ENCODE measurements around the gene LEKR1.

Gene LEKR1

GRCh38 chr3:156919818-156920217, 93.7 kb downstream of the LEKR1 start:
- no peaks in the 10 kb centered on the region for H3K36me3 ChIP-seq (ENCODE audit: control insufficient read depth in 2 of 2, insufficient read depth in 2 of 2, low read length in 2 of 2)
- no peaks in the 10 kb centered on the region for H3K4me1 ChIP-seq (ENCODE audit: control insufficient read depth in 2 of 2, insufficient read depth in 2 of 2, low read length in 2 of 2)
- no peak overlapping the region for H3K9ac ChIP-seq (ENCODE audit: low read depth in 1 of 2, low read length in 2 of 2)
- no peaks in the 10 kb centered on the region for H3K9me3 ChIP-seq (ENCODE audit: control insufficient read depth in 2 of 2, low read length in 2 of 2)
- no peak overlapping the region for H3K27ac ChIP-seq (ENCODE audit: low read depth in 2 of 2, low read length in 2 of 2)
- no peaks in the 10 kb centered on the region for H3K27me3 ChIP-seq (ENCODE audit: control insufficient read depth in 2 of 2, insufficient read depth in 2 of 2, low read length in 2 of 2)
- H3K4me3 ChIP-seq (ENCODE audit: low read length in 2 of 2), result no peak overlapping the region

GRCh38 chr3:156920399-156920798, 94.2 kb downstream of the LEKR1 start:
- Histone ChIP-seq H3K4me1 (ENCODE audit: control insufficient read depth in 2 of 2, insufficient read depth in 2 of 2, low read length in 2 of 2) (no peaks in the 10 kb centered on the region), H3K36me3 (ENCODE audit: control insufficient read depth in 2 of 2, insufficient read depth in 2 of 2, low read length in 2 of 2) (no peaks in the 10 kb centered on the region), H3K27me3 (ENCODE audit: control insufficient read depth in 2 of 2, insufficient read depth in 2 of 2, low read length in 2 of 2) (no peaks in the 10 kb centered on the region), H3K9me3 (ENCODE audit: control insufficient read depth in 2 of 2, low read length in 2 of 2) (no peaks in the 10 kb centered on the region), H3K9ac (ENCODE audit: low read depth in 1 of 2, low read length in 2 of 2) (no peak overlapping the region), H3K4me3 (ENCODE audit: low read length in 2 of 2) (no peak overlapping the region), H3K27ac (ENCODE audit: low read depth in 2 of 2, low read length in 2 of 2) (no peak overlapping the region)

- no peak overlapping the region for H3K9ac ChIP-seq (ENCODE audit: low read depth in 1 of 2, low read length in 2 of 2)
- peaks cover 0 to 5% of the 10 kb centered on the region in 2 donors for H3K9me3 ChIP-seq (ENCODE audit: control insufficient read depth in 2 of 2, low read length in 2 of 2)
- H3K4me3 ChIP-seq (ENCODE audit: low read length in 2 of 2), result no peak overlapping the region
- H3K36me3 ChIP-seq (ENCODE audit: control insufficient read depth in 2 of 2, insufficient read depth in 2 of 2, low read length in 2 of 2), result no peaks in the 10 kb centered on the region
- H3K4me1 ChIP-seq (ENCODE audit: control insufficient read depth in 2 of 2, insufficient read depth in 2 of 2, low read length in 2 of 2), result no peaks in the 10 kb centered on the region
- H3K27me3 ChIP-seq (ENCODE audit: control insufficient read depth in 2 of 2, insufficient read depth in 2 of 2, low read length in 2 of 2), result no peaks in the 10 kb centered on the region
- H3K27ac ChIP-seq (ENCODE audit: low read depth in 2 of 2, low read length in 2 of 2), result no peak overlapping the region
Measured at GRCh38 chr3:156923349-156923748, 97.2 kb downstream of the LEKR1 start.

DNA sequence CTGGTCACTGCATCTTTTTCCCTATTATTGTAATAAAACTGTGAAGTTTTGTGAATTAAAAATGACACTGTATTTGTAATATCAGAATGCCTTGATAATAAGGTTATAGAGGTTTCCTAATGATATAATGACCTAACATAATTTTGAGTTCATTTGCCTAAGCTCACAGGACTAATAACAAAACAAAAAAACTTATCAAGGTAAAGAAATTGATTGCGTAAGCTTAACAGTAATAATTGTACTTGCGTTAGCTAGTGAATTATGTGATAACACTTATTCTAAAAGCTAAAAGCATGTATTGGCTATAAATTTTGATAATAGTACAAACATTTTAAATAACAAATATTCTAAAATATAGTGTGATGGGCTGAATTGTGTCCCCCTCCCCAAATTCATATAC, 112.6 kb downstream of the LEKR1 start:
- H3K9ac ChIP-seq (ENCODE audit: low read depth in 1 of 2, low read length in 2 of 2), result no peak overlapping the region
- no peak overlapping the region for H3K27ac ChIP-seq (ENCODE audit: low read depth in 2 of 2, low read length in 2 of 2)
- H3K9me3 ChIP-seq (ENCODE audit: control insufficient read depth in 2 of 2, low read length in 2 of 2), result no peaks in the 10 kb centered on the region
- H3K27me3 ChIP-seq (ENCODE audit: control insufficient read depth in 2 of 2, insufficient read depth in 2 of 2, low read length in 2 of 2), result no peaks in the 10 kb centered on the region
- no peaks in the 10 kb centered on the region for H3K4me1 ChIP-seq (ENCODE audit: control insufficient read depth in 2 of 2, insufficient read depth in 2 of 2, low read length in 2 of 2)
- no peaks in the 10 kb centered on the region for H3K36me3 ChIP-seq (ENCODE audit: control insufficient read depth in 2 of 2, insufficient read depth in 2 of 2, low read length in 2 of 2)
- H3K4me3 ChIP-seq (ENCODE audit: low read length in 2 of 2), result no peak overlapping the region

- Histone ChIP-seq H3K4me1 (ENCODE audit: control insufficient read depth in 2 of 2, insufficient read depth in 2 of 2, low read length in 2 of 2) (no peaks in the 10 kb centered on the region), H3K4me3 (ENCODE audit: low read length in 2 of 2) (no peak overlapping the region), H3K27ac (ENCODE audit: low read depth in 2 of 2, low read length in 2 of 2) (no peak overlapping the region), H3K9ac (ENCODE audit: low read depth in 1 of 2, low read length in 2 of 2) (no peak overlapping the region), H3K9me3 (ENCODE audit: control insufficient read depth in 2 of 2, low read length in 2 of 2) (no peaks in the 10 kb centered on the region), H3K27me3 (ENCODE audit: control insufficient read depth in 2 of 2, insufficient read depth in 2 of 2, low read length in 2 of 2) (no peaks in the 10 kb centered on the region), H3K36me3 (ENCODE audit: control insufficient read depth in 2 of 2, insufficient read depth in 2 of 2, low read length in 2 of 2) (no peaks in the 10 kb centered on the region)
Measured at GRCh38 chr3:156939315-156939714, 113.2 kb downstream of the LEKR1 start.

- no peaks in the 10 kb centered on the region for H3K36me3 ChIP-seq (ENCODE audit: control insufficient read depth in 2 of 2, insufficient read depth in 2 of 2, low read length in 2 of 2)
- H3K4me1 ChIP-seq (ENCODE audit: control insufficient read depth in 2 of 2, insufficient read depth in 2 of 2, low read length in 2 of 2), result no peaks in the 10 kb centered on the region
- H3K9ac ChIP-seq (ENCODE audit: low read depth in 1 of 2, low read length in 2 of 2), result no peak overlapping the region
- no peaks in the 10 kb centered on the region for H3K9me3 ChIP-seq (ENCODE audit: control insufficient read depth in 2 of 2, low read length in 2 of 2)
- H3K4me3 ChIP-seq (ENCODE audit: low read length in 2 of 2), result no peak overlapping the region
- H3K27ac ChIP-seq (ENCODE audit: low read depth in 2 of 2, low read length in 2 of 2), result no peak overlapping the region
- H3K27me3 ChIP-seq (ENCODE audit: control insufficient read depth in 2 of 2, insufficient read depth in 2 of 2, low read length in 2 of 2), result no peaks in the 10 kb centered on the region
Measured at GRCh38 chr3:156941311-156941710, 115.2 kb downstream of the LEKR1 start.

DNA sequence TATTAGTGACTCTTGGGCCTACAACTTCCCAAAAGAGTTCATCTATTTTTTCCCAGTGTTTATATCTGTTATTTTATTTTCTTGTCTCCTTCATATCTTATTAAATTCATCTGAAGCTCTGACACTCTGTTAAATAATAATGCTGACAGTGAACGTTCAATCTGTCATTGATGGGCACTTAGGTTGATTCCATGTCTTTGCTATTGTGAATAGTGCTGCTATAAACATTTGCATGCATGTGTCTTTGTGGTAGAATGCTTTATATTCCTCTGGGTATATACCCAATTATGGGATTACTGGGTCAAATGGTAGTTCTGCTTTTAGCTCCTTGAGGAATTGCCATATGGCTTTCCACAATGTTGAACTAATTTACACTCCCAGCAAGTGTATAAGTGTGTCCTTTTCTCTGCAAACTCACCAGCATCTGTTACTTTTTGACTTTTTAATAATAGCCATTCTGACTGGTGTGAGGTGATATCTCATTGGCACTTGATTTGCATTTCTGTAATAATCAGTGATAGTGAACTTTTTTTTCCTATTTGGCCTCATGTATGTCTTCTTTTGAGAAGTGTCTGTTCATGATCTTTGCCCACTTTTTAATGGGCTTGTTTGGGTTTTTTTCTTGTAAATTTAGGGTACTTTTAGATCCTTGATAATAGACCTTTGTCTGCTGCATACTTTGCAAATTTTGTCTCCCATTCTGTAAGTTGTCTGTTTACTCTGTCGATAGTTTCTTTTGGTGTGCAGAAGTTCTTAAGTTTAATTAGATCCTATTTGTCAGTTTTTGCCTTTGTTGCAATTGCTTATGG, 122.5 kb downstream of the LEKR1 start:
- Histone ChIP-seq H3K27me3 (ENCODE audit: control insufficient read depth in 2 of 2, insufficient read depth in 2 of 2, low read length in 2 of 2) (peaks cover 0 to 3% of the 10 kb centered on the region in 2 donors), H3K36me3 (ENCODE audit: control insufficient read depth in 2 of 2, insufficient read depth in 2 of 2, low read length in 2 of 2) (no peaks in the 10 kb centered on the region), H3K4me3 (ENCODE audit: low read length in 2 of 2) (no peak overlapping the region), H3K4me1 (ENCODE audit: control insufficient read depth in 2 of 2, insufficient read depth in 2 of 2, low read length in 2 of 2) (no peaks in the 10 kb centered on the region), H3K27ac (ENCODE audit: low read depth in 2 of 2, low read length in 2 of 2) (no peak overlapping the region), H3K9ac (ENCODE audit: low read depth in 1 of 2, low read length in 2 of 2) (no peak overlapping the region), H3K9me3 (ENCODE audit: control insufficient read depth in 2 of 2, low read length in 2 of 2) (no peaks in the 10 kb centered on the region)

GRCh38 chr3:156952011-156952410, 125.9 kb downstream of the LEKR1 start:
- H3K4me1 ChIP-seq (ENCODE audit: control insufficient read depth in 2 of 2, insufficient read depth in 2 of 2, low read length in 2 of 2), result no peaks in the 10 kb centered on the region
- H3K27ac ChIP-seq (ENCODE audit: low read depth in 2 of 2, low read length in 2 of 2), result no peak overlapping the region
- H3K9ac ChIP-seq (ENCODE audit: low read depth in 1 of 2, low read length in 2 of 2), result no peak overlapping the region
- no peaks in the 10 kb centered on the region for H3K36me3 ChIP-seq (ENCODE audit: control insufficient read depth in 2 of 2, insufficient read depth in 2 of 2, low read length in 2 of 2)
- H3K9me3 ChIP-seq (ENCODE audit: control insufficient read depth in 2 of 2, low read length in 2 of 2), result no peaks in the 10 kb centered on the region
- peaks cover 0 to 3% of the 10 kb centered on the region in 2 donors for H3K27me3 ChIP-seq (ENCODE audit: control insufficient read depth in 2 of 2, insufficient read depth in 2 of 2, low read length in 2 of 2)
- no peak overlapping the region for H3K4me3 ChIP-seq (ENCODE audit: low read length in 2 of 2)

- Histone ChIP-seq H3K27me3 (ENCODE audit: control insufficient read depth in 2 of 2, insufficient read depth in 2 of 2, low read length in 2 of 2) (no peaks in the 10 kb centered on the region), H3K9me3 (ENCODE audit: control insufficient read depth in 2 of 2, low read length in 2 of 2) (no peaks in the 10 kb centered on the region), H3K4me3 (ENCODE audit: low read length in 2 of 2) (no peak overlapping the region), H3K36me3 (ENCODE audit: control insufficient read depth in 2 of 2, insufficient read depth in 2 of 2, low read length in 2 of 2) (no peaks in the 10 kb centered on the region), H3K9ac (ENCODE audit: low read depth in 1 of 2, low read length in 2 of 2) (no peak overlapping the region), H3K27ac (ENCODE audit: low read depth in 2 of 2, low read length in 2 of 2) (no peak overlapping the region), H3K4me1 (ENCODE audit: control insufficient read depth in 2 of 2, insufficient read depth in 2 of 2, low read length in 2 of 2) (no peaks in the 10 kb centered on the region)
Measured at GRCh38 chr3:156957715-156958114, 131.6 kb downstream of the LEKR1 start.

DNA sequence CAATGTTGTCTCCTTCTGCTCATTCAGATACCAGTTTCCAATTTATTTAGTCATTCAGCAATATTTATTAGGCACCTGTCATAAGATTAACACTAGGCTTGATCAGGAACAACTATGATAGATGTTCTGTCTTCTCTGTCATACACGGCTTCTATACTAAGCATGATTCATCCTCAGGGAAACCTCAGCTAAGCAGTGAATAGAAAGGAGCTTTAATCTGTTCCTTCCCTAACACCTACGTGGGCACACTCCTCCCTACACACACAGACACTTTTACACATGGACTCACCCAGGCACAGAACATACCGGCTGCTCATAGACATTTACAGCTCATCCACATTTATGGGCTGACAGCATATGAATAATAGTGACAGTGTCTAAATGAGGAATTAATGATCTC, 136.9 kb downstream of the LEKR1 start:
- Histone ChIP-seq H3K36me3 (ENCODE audit: control insufficient read depth in 2 of 2, insufficient read depth in 2 of 2, low read length in 2 of 2) (no peaks in the 10 kb centered on the region), H3K4me1 (ENCODE audit: control insufficient read depth in 2 of 2, insufficient read depth in 2 of 2, low read length in 2 of 2) (no peaks in the 10 kb centered on the region), H3K9ac (ENCODE audit: low read depth in 1 of 2, low read length in 2 of 2) (no peak overlapping the region), H3K9me3 (ENCODE audit: control insufficient read depth in 2 of 2, low read length in 2 of 2) (no peaks in the 10 kb centered on the region), H3K27me3 (ENCODE audit: control insufficient read depth in 2 of 2, insufficient read depth in 2 of 2, low read length in 2 of 2) (no peaks in the 10 kb centered on the region), H3K27ac (ENCODE audit: low read depth in 2 of 2, low read length in 2 of 2) (no peak overlapping the region), H3K4me3 (ENCODE audit: low read length in 2 of 2) (no peak overlapping the region)
